GM20431 (cell line): ENCODE measurements around the gene DHRS12.

ENCODE experiments used
- in situ Hi-C: fragments of 300-500 bp; cut with MseI, MboI; formaldehyde crosslinking; loops from one replicate; pipeline ENCODE4 v1.15.0; 2020; ENCODE audit warnings: low sequenced_read_pairs; ENCODE audit not compliant: unreplicated experiment

The DHRS12 gene

DNA sequence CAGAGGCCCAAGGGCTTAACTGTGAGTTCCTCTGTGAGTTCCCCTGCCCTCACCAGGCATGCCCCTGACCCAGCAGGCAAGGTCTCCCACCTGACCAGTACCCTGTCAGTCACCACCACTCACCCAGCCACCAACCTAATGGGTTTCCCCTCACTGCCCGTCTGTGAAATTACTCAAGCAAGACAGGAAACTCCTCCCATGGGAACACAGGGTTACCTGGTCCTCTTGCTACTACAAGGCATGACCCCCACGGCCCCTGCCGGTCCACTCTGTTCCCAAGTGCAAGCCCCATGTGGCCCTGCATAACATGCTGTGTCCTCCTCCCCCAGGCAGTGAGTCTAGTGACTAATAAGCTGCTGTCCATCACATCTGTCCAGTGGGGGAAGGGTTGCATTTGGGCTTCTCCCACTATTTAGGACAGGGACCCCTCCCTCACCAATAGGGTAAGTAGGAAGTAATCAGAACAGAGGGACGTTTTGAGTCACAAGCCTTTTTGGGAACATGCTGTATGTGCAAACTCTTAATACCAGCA is 8.0 kb upstream of the DHRS12 start:
- in situ Hi-C loops: no loop called here

DNA sequence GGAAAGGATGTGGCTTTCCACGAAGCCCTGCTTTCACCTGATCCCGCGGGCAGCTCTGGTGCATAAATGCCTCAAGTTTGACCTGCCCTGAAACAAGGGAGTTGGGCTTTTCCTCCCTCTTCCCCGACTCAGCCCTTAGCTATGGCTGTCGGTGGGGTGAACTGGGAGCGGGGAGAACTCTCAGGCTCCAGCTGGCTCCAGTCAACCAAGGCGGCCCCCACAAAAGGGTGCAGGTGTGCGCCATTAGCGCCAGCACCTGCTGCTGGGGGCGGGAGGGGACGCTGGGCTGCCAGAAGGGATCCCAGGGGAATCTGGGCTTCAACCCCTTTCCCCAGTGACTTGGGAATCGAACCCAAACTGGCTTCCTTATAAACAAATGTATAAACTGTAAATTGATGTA is 7.1 kb upstream of the DHRS12 start:
- in situ Hi-C loops: no loop called here

DNA sequence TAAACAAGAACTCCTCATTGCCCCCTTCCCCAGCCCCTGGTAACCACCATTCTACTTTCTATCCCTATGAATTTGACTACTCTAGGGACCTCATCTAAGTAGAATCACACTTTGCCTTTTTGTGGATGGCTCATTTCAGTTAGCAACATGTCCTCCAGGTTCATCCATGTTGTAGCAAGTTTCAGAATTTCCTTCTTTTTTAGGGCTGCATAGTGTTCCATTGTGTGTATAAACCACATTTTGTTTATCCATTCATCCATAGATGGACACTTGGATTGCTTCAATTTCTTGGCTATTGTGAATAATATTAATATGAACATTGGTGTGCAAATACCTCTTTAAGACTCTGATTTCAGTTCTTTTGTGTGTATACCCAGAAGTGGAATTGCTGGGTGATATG is 4.8 kb upstream of the DHRS12 start:
- in situ Hi-C loops: no loop called here

DNA sequence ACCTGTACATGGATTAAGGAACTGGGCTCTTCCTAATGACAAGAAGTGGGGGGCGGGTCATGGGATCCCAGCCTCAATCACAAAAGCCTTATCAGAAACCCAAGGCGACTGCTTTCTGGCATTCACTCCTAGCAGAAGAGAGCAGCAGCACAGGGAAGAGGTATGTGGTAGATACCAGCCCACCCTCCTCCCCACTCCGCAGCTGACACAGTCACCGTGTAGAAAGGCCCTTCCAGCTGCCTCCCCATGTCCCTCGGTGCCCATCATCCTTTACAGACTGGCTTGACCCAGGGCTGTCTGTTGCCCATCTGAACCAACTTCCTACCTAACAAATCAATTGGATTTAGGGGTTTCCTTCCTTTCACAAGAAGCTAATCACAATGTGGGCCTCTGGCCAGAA is 3.1 kb upstream of the DHRS12 start:
- in situ Hi-C loops: no loop called here

DNA sequence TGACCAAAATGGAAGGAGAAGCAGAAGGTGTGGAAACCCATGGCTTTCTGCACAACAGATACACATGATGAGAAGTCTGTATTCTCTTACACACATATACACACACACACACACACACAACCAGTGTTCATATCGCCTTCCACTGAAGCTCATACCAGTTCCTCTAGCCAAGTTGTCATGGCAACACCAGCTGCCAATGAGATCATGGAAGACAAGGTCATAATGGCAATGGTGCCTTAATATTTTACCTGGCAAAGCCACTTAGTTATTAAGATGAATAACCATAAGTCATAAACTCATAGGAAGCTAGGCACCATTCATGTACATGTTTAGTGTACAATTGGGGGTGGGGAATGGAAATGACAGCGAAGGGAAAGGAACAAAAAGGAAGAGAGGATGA is 2.6 kb upstream of the DHRS12 start:
- in situ Hi-C loops: no loop called here

DNA sequence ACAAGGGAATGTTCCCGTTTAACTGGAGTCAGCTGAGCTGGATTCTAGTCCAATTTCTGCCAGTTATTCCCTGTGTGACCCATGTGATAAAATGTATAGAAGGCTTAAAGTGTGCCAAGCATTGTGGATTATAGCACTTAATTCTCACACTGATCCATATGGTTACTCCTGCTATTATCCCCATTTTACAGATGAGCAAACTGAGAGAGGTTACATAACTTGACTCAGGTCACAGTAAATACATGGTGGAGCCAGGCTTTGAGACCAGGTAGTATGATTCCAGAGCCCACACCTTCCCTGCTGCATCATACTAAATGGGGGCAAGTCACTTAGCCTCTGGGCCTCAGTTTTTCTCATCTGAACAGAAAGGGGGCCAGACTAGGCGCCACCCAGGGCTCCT is 2.0 kb upstream of the DHRS12 start:
- in situ Hi-C loops: no loop called here

DNA sequence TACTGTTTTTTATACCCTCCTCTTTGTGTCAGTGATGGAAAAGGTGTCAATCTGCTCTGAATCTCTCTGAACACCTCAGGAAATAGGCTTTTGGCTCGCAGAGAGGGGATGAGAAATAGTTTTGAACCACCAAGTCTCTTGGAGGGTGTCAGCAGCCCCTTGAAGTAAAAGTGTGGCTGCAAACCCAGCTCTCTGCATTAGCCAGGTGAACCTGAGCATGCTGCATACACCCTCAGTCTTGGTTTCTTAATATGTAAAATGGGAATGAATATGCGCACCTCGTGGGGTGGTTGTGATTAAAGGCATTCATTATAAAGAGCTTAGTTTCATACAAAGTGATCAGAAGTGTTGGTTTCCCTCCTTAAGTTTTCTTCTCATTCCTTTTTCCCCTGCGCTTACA is 1.4 kb upstream of the DHRS12 start:
- in situ Hi-C loops: no loop called here

DNA sequence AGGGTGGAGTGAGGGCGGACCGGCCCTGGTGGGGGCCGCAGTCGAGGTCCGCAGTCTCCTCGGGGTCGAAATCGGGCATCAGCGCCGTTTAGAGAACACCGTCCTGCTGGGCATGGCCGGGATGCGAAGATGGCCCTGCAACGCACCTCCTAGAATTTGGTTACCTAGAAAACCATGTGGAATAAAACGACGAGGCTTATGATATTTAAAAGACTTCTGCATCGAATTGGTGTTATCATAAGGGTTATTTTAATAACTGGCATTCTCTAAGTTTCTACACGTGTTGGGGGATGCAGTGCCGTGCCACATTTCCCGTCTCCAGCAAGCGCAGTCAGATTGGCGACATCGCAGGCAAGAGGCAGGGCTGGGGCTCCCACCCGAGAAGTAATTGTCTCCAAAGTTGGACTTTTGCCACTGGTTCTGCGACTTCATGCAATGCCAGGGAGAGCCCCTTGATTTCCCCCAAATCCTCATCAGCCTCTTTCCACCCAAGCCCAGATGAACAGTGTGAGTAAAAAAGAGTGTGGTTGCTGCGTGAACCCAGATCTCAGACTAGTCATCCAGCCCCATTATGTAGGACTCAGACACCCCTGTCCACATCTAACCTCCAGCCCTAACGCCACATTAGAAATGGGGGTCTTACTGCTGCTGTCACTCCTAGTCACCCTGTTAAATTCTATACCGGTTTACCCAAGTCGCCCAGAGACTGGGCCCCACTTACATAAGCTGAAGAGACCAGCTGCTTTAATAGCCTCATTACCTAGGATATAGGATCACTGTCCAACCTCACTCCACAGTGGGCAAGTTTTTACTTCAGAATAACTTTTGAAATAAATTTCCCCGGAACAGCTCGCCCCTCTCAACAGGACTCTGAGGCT is 571 bp upstream of the DHRS12 start:
- in situ Hi-C loops: no loop called here

DNA sequence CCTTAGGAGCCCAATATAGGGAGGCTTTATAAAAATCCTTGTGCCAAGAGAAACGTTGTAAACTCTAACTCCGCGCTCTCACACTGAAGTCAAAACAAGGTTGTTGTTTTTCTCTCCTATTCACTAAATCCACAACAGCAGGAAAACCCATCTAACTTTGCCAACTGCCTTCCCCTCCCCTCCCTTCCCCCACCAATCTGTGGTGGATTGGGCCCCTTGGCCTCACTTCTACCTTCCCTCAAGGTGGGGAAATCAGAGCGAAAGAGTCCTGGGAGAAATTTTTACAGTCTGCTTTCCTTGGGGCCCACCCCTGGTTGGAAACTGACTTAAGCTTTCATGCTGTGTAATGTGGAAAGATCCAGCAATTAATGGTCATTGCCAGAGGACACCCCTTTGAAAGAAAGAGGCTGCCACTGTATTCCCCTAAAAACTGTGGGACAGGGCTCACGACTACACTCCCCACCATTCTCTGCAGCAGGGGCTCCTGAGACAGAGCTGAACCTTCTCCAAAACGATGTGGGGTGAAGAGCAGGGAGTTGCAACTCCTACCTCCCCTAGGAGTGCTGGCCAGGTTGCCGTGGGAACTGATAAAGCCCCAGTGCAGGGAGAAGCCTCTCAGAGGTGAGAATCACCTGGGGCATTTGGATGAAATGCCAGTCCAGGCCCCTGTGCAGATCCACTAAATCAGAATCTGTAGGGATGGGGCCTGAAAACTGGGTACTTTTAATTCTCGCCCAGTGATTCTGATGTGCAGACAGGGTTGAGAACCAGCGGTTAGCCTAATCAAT is 1.1 kb downstream of the DHRS12 start:
- in situ Hi-C loops: no loop called here

DNA sequence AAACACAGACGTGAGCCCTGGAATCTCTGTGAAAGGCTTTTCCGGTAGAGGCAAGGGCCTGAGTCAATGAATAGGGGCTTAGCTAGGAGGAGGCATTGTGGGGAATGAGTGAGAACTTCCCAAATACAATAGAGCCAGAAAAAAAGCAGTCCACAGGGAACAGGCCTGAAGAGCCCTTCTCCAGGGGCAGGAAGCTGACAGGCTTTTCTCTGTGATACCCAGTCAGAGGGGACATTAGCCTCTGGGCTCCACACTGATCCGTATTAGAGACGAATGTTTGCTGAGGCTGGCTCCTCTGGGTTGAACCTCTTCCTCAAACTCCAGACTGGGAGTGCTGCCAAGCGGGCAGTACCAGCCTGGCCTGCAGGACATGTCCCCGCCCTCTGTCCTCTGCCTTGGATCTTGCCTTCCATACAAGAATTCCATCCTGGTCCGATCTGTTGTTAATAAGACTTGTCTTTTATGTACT is 2.3 kb downstream of the DHRS12 start:
- in situ Hi-C loops: no loop called here

DNA sequence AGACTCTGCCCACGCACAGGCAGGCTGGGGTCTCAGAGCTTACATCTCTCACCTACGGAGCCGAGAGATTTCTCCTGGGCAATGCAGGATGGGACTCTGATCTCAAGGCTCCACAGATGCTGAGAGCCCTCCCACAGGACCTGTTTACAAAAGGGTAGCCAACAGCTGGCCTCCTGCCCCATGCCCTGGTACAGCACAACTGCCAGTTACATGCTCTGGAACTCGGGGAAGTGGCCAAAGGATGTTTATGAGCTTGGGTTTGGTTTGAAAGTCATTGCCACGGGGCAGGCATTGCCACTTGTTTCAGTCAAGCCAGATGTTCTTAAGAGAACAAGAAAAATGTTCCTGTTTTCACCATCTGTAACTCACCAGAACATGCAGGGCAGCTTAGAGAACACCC is 3.5 kb downstream of the DHRS12 start:
- in situ Hi-C loops: no loop called here

DNA sequence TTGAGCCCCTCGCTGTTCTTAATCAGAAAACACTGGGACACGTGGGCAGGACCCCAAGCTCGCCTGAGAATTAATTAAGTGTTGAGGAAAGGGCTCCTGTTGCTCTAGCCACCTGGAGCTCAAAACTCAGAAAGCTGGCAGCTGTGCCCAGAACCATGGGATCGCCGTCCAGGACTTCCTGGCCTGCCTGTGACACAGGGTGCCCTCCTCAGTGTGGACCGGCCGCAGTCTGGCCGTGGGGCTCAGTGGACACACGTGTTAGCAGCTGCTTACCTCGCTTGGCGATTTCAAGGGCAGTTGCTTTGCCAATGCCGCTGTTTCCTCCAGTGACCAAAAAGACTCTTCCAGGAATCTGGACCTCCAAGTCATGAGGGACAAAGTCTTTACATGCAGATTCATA is 4.7 kb downstream of the DHRS12 start:
- in situ Hi-C loops: loop anchor here (25.0 kb wide), 1 partner anchor 362 kb away; no protein-coding TSS in a partner anchor

DNA sequence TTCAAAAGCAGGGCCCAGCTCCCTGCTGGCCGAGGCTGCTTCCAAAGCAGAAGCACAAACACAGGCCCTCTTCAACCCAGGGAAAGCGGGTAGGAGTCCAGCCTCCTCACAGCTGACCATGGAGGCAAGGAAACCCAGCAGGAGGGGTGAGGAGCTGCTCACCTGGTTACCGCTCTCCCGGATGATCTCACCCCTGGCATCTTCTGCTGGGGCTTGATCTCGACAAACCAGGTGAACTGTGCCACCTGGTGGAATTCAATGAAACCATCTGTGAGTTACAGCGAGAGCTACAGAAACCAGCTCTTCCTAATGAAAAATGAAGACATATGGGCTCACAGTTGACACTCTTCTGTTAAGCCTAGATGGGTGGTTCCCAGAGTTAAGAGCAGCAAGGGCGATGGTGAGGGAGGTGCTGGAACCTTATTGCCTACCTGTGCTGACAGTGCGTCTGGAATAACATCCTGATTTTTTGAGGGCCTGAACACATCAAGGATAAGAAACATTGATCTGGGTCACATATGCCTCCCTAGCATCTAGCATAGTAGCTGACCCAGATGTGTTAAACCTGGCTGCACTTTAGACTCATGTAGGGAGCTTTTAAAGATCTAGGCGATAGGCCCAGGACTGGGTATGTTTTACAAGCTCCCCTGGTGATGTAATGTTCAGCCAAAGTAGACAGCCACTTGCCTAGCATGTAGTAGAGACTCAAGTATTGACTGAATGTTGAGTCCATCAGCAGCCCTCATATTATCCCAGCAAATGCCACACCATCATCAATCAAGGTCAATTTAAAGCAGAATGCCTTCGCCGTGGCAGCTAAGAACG is 6.1 kb downstream of the DHRS12 start:
- in situ Hi-C loops: loop anchor here (25.0 kb wide), 1 partner anchor 361 kb away; no protein-coding TSS in a partner anchor

DNA sequence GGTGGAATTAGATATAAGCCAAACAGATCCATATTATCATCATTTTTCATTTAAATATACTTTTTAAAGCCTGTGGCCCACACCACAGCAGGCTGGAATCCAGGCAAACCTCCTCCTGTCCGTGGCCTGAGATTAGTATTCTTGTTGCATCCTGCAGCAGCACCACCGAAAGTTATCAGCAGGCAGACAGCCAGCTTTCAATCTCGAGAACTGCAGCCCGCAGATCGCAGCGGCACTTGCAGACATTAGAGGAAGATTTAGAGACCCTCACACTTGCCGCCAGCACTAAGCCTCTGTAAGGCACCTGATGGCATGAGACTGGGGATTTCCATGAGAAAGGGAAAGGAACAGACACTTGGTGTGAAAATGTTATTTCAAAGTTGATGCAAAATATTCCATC is 7.4 kb downstream of the DHRS12 start:
- in situ Hi-C loops: loop anchor here (25.0 kb wide), 1 partner anchor 359 kb away; no protein-coding TSS in a partner anchor

DNA sequence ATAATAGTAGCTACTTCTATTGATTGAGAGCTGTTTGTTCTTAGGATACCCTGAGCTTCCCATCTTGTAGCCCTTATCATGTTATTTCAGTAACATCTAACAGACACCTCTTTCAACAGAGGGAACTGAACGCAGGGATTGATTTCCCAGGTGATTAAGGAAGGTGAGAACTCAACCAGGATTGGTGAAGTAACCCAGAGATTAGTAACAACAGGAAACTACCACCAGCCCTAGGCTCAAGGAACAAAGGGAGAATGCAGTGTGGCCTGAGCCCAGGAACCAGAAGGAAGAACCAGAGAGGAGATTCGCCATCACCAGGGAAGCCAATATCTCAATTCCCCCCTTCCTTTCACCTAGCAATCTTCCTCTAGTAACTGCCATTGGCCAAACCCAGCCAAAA is 8.5 kb downstream of the DHRS12 start:
- in situ Hi-C loops: loop anchor here (25.0 kb wide), 1 partner anchor 358 kb away; no protein-coding TSS in a partner anchor

DNA sequence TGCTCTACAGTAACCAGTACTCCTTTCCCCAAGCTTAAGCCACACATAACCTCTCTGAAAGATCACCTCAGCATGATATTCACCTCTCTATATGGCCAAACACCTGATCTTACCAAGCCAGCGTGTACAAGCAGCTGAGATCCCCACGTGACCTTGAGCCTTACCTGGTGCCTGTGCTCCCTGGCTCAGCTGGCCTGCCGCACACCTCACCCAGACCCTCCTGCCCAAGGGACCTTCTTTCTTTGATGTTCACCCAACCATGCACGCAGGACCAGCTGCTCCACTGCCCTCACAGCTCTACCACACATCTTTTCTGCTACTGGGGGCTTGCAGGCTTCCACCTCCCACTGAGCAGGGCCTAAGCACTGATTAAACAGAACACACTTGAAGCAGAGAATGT is 9.0 kb downstream of the DHRS12 start:
- in situ Hi-C loops: loop anchor here (25.0 kb wide), 1 partner anchor 358 kb away; no protein-coding TSS in a partner anchor

DNA sequence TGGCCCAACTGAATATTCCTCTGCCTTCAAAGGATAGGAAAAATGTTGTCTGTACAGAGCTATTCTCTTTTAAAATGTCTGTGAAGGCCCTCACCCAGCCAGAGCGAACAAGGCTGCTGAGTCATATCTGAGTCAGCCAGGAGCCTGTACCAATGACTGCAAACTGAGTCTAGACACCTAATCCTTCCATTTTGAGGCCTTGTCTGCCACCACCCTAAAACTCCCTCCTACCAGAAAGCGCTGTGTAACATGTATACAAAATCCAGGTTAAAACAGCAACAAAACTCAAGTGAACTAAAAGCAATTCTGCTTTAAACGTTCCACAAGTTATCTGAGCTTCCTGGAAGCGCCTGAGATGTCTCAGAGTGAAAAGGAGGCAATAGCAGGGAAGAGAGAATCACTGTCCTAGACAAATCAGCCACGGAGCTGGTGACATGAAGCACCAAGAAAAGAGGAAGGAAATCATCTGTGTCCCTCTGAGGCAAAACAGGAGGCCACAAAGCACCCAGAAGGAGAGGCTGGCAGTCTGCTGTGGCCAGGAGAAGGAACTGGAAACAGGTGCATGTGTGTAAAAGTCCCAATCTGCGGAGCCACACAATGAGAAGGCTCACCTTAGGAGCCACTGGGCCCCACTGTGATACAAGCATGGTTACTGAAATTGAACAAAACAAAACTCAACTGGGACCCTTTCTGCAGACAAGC is 10.2 kb downstream of the DHRS12 start:
- in situ Hi-C loops: loop anchor here (25.0 kb wide), 1 partner anchor 356 kb away; no protein-coding TSS in a partner anchor

DNA sequence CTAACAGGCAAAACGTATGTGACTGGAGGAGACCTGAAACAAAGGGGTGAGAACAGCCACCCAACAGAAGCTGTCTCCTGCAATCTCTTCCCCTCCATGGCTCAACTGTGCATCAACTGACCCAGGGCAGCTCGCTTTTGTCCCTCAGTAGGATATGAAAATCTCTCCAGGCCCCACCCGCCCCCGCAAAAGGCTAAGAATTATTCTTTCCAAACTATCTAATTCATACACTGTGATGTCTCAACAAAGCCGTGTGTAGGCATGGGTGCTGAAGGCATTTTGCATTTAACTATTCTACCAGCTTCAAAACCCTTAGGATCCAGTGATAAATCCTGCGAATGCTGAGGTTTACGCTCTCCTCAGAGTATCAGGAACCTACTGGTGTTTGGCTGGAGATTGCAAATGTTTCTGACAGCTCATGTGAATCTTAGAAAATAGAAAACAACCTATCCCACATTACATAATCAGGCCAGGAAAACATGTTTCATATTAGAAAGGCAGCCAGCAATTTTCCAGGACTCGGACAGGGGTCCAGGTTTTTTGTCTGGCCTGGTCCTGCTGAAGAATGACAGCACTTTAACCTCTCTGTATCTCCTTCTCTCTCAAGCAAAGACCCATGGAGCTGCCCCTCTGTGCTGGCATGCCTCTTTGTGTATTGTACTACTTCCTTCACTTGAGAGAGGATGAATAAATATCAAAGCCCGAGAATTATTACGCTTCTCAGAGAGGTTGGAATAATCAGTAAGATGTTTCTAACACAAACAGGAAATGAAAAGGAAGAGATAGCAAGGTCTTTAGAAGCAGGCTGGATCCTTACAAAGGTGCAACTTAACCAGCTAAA is 17.3 kb downstream of the DHRS12 start:
- in situ Hi-C loops: loop anchor here (25.0 kb wide), 1 partner anchor 349 kb away; no protein-coding TSS in a partner anchor
